Measurements from ENCODE around the gene SH2D6. TPM values are rescaled to one million over a fixed set of nuclear protein-coding genes. Genes with fewer than 3 reads are reported as not detected.

Gene SH2D6
- polyA plus RNA-seq, 1 of the 3 experiments (the other 2 are of a cell fraction), result 0.33 TPM

DNA sequence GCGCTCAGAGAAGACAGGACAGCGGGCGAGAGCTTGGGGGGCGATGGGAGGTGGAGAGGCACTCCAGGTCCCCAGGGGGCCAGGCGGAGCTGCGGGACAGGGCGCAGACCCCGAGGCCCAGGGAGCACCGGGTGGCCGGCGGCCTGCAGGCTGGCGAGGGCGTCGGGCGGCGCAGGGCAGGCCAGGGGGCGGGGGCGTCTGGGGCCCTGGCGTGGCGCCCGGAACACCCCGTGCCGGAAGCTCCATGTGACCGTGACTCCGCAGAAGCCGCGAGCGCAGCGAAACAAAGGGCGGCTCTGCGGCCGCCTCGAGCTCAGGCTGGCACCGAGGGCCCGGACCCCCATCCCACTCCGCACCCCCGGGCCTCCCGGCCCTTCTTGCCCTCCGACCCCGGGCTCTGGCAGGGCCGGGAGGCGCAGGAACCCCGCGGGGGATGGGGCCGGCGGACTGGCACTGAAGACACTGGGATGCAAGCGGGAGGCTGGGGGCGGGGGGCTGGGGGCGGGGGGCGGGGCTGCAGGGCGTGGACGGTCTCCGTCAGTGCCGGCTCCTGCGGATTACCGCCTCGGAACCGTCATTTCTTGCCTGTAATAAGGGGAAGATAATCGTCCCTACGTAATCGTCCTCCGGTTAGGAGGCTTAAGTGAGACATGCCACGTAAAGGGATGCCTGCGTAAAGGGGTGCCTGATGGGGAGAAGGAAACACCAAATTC is 19.1 kb downstream of the SH2D6 start (continued):
- TF ChIP-seq MXI1 (IDR thresholded peaks at IDR 0.05; ENCODE audit: low read depth, low read length) (peak; percentile 69; the same call in 1 of the 2 replicates), SMC3 (IDR thresholded peaks at IDR 0.05; ENCODE audit: low read depth, low read length) (no peak), EP300 (IDR thresholded peaks at IDR 0.05; ENCODE audit: borderline replicate concordance in 1 of 2, low read depth in 1 of 2, low read length in 1 of 2) (peak; percentile 19 to 51; a peak in 2 of 4 replicates), YY1 (IDR thresholded peaks at IDR 0.05; ENCODE audit: low read depth) (no peak), POLR2AphosphoS5 (IDR thresholded peaks at IDR 0.05; ENCODE audit: low read depth, low read length) (peak; percentile 64), CHD2 (IDR thresholded peaks at IDR 0.05; ENCODE audit: low read length, partially characterized antibody) (peak; percentile 43), RXRA (IDR thresholded peaks at IDR 0.05; ENCODE audit: borderline replicate concordance, low read depth) (no peak), FOSL2 (IDR thresholded peaks at IDR 0.05; ENCODE audit: borderline replicate concordance, low read depth) (no peak), MEF2A (IDR thresholded peaks at IDR 0.05; ENCODE audit: borderline replicate concordance, low read depth) (no peak), FOXJ3 (CRISPR knock-in tag; IDR thresholded peaks at IDR 0.05) (no peak), NFIC (IDR thresholded peaks at IDR 0.05; ENCODE audit: borderline replicate concordance) (peak; percentile 79), TEAD4 (IDR thresholded peaks at IDR 0.05; ENCODE audit: borderline replicate concordance, insufficient read depth) (no peak)
- TF ChIP-seq, protein P1, sequence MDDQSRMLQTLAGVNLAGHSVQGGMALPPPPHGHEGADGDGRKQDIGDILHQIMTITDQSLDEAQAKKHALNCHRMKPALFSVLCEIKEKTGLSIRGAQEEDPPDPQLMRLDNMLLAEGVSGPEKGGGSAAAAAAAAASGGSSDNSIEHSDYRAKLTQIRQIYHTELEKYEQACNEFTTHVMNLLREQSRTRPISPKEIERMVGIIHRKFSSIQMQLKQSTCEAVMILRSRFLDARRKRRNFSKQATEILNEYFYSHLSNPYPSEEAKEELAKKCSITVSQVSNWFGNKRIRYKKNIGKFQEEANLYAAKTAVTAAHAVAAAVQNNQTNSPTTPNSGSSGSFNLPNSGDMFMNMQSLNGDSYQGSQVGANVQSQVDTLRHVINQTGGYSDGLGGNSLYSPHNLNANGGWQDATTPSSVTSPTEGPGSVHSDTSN (IDR thresholded peaks at IDR 0.05), result no peak
- TF ChIP-seq, protein P2, sequence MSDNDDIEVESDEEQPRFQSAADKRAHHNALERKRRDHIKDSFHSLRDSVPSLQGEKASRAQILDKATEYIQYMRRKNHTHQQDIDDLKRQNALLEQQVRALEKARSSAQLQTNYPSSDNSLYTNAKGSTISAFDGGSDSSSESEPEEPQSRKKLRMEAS (IDR thresholded peaks at IDR 0.05; ENCODE audit: low read depth), result peak; percentile 95

DNA sequence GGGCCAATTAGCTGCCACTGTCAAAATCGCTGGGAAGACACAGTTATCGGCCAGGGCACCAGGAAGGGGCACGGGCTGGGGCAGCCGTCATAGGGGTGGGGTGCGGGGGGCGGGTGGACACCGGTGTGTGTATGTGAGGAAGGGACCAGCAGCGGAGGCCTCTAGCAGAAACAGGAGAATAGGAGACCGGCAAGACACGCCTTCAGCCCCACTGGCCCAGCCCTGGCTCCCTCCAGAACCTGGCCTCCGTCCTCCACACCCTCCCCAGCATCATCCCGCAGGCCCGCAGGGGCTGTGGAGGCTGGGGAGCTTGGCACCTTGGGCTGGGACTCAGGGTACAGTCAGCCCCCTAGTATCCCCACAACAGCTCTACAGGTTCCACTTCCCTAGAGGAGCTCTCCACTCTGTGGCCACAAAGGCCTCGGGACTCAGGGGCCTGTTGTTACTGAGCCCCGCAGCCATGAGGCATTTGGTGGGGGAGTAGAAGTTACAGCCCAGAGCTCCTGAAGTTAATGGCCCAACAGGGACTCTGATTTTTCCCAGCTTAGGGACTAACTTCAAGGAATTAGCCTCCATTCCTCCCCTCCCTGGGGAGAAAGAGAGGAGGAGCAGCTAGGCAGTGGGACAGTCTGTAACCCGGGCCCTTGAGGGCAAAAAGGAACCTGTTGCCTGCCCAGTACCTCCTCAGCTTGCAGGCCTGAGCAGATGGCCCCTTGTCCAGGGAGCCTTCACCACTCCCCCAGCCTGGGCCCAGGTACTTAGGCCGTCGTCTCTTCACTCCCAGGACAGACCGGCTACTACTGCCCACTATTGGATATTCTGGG is 19.9 kb downstream of the SH2D6 start:
- Histone ChIP-seq H3K4me3 (ENCODE audit: low read depth in 2 of 2, low read length in 1 of 2) (peak overlapping the region in 1 of 2 experiments; percentile 42; a peak in 2 of 4 replicates), H3K4me1 (ENCODE audit: control insufficient read depth in 1 of 2, insufficient read depth in 2 of 2, low read depth in 1 of 2, low read length in 1 of 2) (peaks cover 14 to 56% of the 10 kb centered on the region in 2 experiments; a peak in 3 of 4 replicates), H3K4me2 (peak overlapping the region; percentile 66; the same call in 1 of the 2 replicates), H3K27ac (ENCODE audit: low read depth in 2 of 2, low read length in 1 of 2) (peak overlapping the region; percentile 58 to 90; a peak in 3 of 4 replicates), H3F3A (replicated peaks; ENCODE audit: insufficient read depth) (peaks cover 10% of the 10 kb centered on the region), H3K9me2 (no peaks in the 10 kb centered on the region), H3K27me3 (ENCODE audit: insufficient read depth) (no peaks in the 10 kb centered on the region), H3K9ac (peak overlapping the region; percentile 60; the same call in 1 of the 2 replicates), H4K20me1 (ENCODE audit: insufficient read depth) (no peaks in the 10 kb centered on the region), H3K9me3 (no peaks in the 10 kb centered on the region), H3K79me2 (ENCODE audit: insufficient read depth) (no peaks in the 10 kb centered on the region), H2AFZ (ENCODE audit: low read depth) (peak overlapping the region; percentile 75; the same call in 1 of the 2 replicates), H3K36me3 (replicated peaks in 1 of 2; ENCODE audit: control insufficient read depth in 1 of 2, insufficient read depth in 2 of 2, low read length in 1 of 2) (no peaks in the 10 kb centered on the region)
- TF ChIP-seq GABPA (IDR thresholded peaks at IDR 0.05; ENCODE audit: low read depth) (no peak), TCF12 (IDR thresholded peaks at IDR 0.05) (no peak), FOXJ3 (CRISPR knock-in tag; IDR thresholded peaks at IDR 0.05) (no peak)
- TF ChIP-seq, protein P1 (IDR thresholded peaks at IDR 0.05), result no peak
- WGBS (ENCODE audit: low lambda C conversion rate), result 44% methylated on average over 6 of the region's 19 CpGs
- ChIA-PET POLR2A (interaction anchor here (1.0 to 4.3 kb wide), 14 partner anchors 8 to 111 kb away, joined by 3 to 94 read pairs (median 6); partner anchors contain the start of genes ELMOD3, MAT2A, RETSAT and SH2D6), CTCF (interaction anchor here (0.8 to 6.9 kb wide), 10 partner anchors 7 to 123 kb away, joined by 3 to 61 read pairs (median 4); partner anchors contain the start of genes GGCX, MAT2A and SH2D6)
- peak; percentile 66 for DNase-seq

Measured in SK-N-SH (cell line).